K562 (cell line): Measurements from ENCODE around the gene DCAF5.

Experiments
- CTCF ChIP-seq, 3 experiments: IDR thresholded peaks in 2 of 3; conservative IDR thresholded peaks in 1 of 3; 2 replicates each; pipeline ENCODE4 v1.5.1; 2011 to 2012; ENCODE audit warnings: low read length in 3 of 3, mild to moderate bottlenecking in 3 of 3, control low read depth in 2 of 3, improper control_type of control experiment in 1 of 3, inconsistent platforms in 1 of 3, low read depth in 1 of 3, mixed read lengths in 1 of 3, moderate library complexity in 1 of 3; ENCODE audit not compliant: insufficient read depth in 2 of 3
- EZH2 ChIP-seq: IDR thresholded peaks from 2 replicates; pipeline ENCODE4 v1.6.1; 2012; ENCODE audit warnings: low read depth, mild to moderate bottlenecking, inconsistent platforms, low read length, borderline replicate concordance
- JUNB ChIP-seq: fragments of 450-650 bp; formaldehyde crosslinking; conservative IDR thresholded peaks from 2 replicates; pipeline ENCODE4 v1.4.0; 2020; ENCODE audit warnings: mild to moderate bottlenecking
- MECOM ChIP-seq: fragments of 250-450 bp; sonication (Bioruptor Pico); IDR thresholded peaks from 2 replicates; pipeline ENCODE4 v1.8.0; 2022; ENCODE audit warnings: inconsistent platforms
- TAF1 ChIP-seq: IDR thresholded peaks from 2 replicates; pipeline ENCODE4 v1.6.1; 2011; ENCODE audit warnings: mild to moderate bottlenecking, low read length, moderate library complexity; ENCODE audit not compliant: insufficient read depth, control insufficient read depth, severe bottlenecking; ENCODE audit errors: extremely low read depth
- USF2 ChIP-seq: sonication (generic); formaldehyde crosslinking; IDR thresholded peaks from 2 replicates; pipeline ENCODE4 v1.5.0; 2020; ENCODE audit warnings: missing genetic modification reagents
- ZNF785 ChIP-seq: fragments of 250-450 bp; sonication (Bioruptor Pico); IDR thresholded peaks from 2 replicates; pipeline ENCODE4 v1.4.0; 2020; ENCODE audit warnings: mild to moderate bottlenecking

- TF ChIP-seq CTCF (IDR thresholded peaks at IDR 0.05 in 2 of 3, conservative IDR thresholded peaks at IDR 0.05 in 1 of 3; ENCODE audit: insufficient read depth in 2 of 3, low read depth in 1 of 3, low read length in 3 of 3) (no peak), USF2 (CRISPR knock-in tag) (no peak), EZH2 (no peak), ZNF785 (no peak), MECOM (CRISPR knock-in tag) (no peak), TAF1 (no peak), JUNB (CRISPR knock-in tag) (no peak)
Observed at GRCh38 chr14:69142101-69142500, 10.8 kb downstream of the DCAF5 start.
